HCT116 (cell line): ENCODE measurements around the gene PLEKHA5. TPM values are rescaled to one million over a fixed set of nuclear protein-coding genes. Genes with fewer than 3 reads are reported as not detected.
"Not testable (repeated sequence)": the region's sequence is repeated elsewhere in the genome, so short reads cannot be mapped to it uniquely, and the experiment has no call there.

Source experiments
- ATAC-seq: fragments of 200-7000 bp; cut with Tn5 transposase; 2 replicates; pipeline ENCODE4 v1.9.1; 2020; ENCODE audit warnings: mild to moderate bottlenecking, moderate library complexity
- BruUV-seq: library from RNA; stranded (reverse); fragments of 400-500 nt; replicated peaks from 2 replicates; lab custom pipeline; 2021; lab: Mats Ljungman, UMichigan
- CTCF ChIA-PET: fragments of 300-600 bp; sonication (Branson Sonifier 250); formaldehyde crosslinking; loops from one replicate; lab custom pipeline; 2021; ENCODE audit warnings: antibody characterized with exemption; lab: Charles Lee
- POLR2A ChIA-PET: fragments of 300-600, 350-600 bp; sonication (Branson Sonifier 250); formaldehyde crosslinking; loops from one replicate; lab custom pipeline; 2021; ENCODE audit warnings: antibody characterized with exemption; lab: Charles Lee
- RAD21 ChIA-PET, 2 experiments: fragments of 300-600 bp; sonication (Branson Sonifier 250); formaldehyde crosslinking; loops; one replicate each; lab custom pipeline; 2023; ENCODE audit warnings: low total read pairs in 2 of 2; ENCODE audit not compliant: uncharacterized antibody in 2 of 2, unreplicated experiment in 2 of 2, low non-redundant PET in 1 of 2; lab: Charles Lee
- DNase-seq: peaks from one replicate; pipeline ENCODE4 v3.0.0-alpha.2; 2010; ENCODE audit warnings: low read depth, low spot score
- H2AFZ ChIP-seq: fragments of 200-600 bp; shearing (Covaris generic), sonication (generic); 2 replicates; pipeline ENCODE4 v1.6.1; 2017; ENCODE audit warnings: low read depth, mixed run types, mixed read lengths, antibody characterized with exemption, low read length; ENCODE audit not compliant: poor library complexity, severe bottlenecking
- H3K27ac ChIP-seq: 2 replicates; pipeline ENCODE4 v1.5.1; 2012; ENCODE audit warnings: low read depth, low read length
- H3K27me3 ChIP-seq: fragments of 200-600 bp; sonication (generic); 2 replicates; pipeline ENCODE4 v1.6.1; 2016; ENCODE audit warnings: mixed run types, low read length, mixed read lengths; ENCODE audit not compliant: insufficient read depth
- H3K36me3 ChIP-seq, 2 experiments: fragments of 200-500 bp in 1 of 2; fragments of 200-600 bp in 1 of 2; sonication (Bioruptor generic) in 1 of 2; sonication (generic) in 1 of 2; 2 replicates each; pipeline versions ENCODE4 v1.5.1 to v1.6.1; 2014 to 2016; ENCODE audit warnings: low read length in 2 of 2, inconsistent platforms in 1 of 2, mixed read lengths in 1 of 2, mixed run types in 1 of 2; ENCODE audit not compliant: insufficient read depth in 2 of 2, control insufficient read depth in 1 of 2
- H3K4me1 ChIP-seq, 2 experiments: fragments of 200-600 bp in 1 of 2; sonication (generic) in 1 of 2; 2 replicates each; pipeline versions ENCODE4 v1.5.1 to v1.6.1; 2012 to 2017; ENCODE audit warnings: low read length in 2 of 2, inconsistent platforms in 1 of 2, mild to moderate bottlenecking in 1 of 2, mixed read lengths in 1 of 2, mixed run types in 1 of 2, moderate library complexity in 1 of 2; ENCODE audit not compliant: insufficient read depth in 2 of 2, control insufficient read depth in 1 of 2
- H3K4me2 ChIP-seq: fragments of 200-600 bp; sonication (generic); 2 replicates; pipeline ENCODE4 v1.6.1; 2017; ENCODE audit warnings: mixed run types, low read length, mixed read lengths
- H3K4me3 ChIP-seq, 2 experiments: fragments of 200-600 bp in 1 of 2; sonication (generic) in 1 of 2; replicated peaks in 1 of 2; 2 replicates each; pipeline ENCODE4 v1.5.1; 2011 to 2016; ENCODE audit warnings: low read length in 2 of 2, control low read depth in 1 of 2, low read depth in 1 of 2, mild to moderate bottlenecking in 1 of 2, mixed read lengths in 1 of 2, mixed run types in 1 of 2
- H3K79me2 ChIP-seq: fragments of 200-600 bp; sonication (generic); 2 replicates; pipeline ENCODE4 v1.6.1; 2017; ENCODE audit warnings: mild to moderate bottlenecking, mixed run types, low read length, moderate library complexity, mixed read lengths; ENCODE audit not compliant: insufficient read depth
- H3K9ac ChIP-seq: fragments of 200-600 bp; sonication (generic); 2 replicates; pipeline ENCODE4 v1.6.1; 2016; ENCODE audit warnings: low read length, mixed read lengths
- H3K9me2 ChIP-seq: fragments of 200-600 bp; sonication (generic), shearing (Covaris generic); 2 replicates; pipeline ENCODE4 v1.6.1; 2017; ENCODE audit warnings: mixed run types, mild to moderate bottlenecking, moderate library complexity; ENCODE audit not compliant: insufficient read depth
- H3K9me3 ChIP-seq, 2 experiments: fragments of 200-500 bp in 1 of 2; fragments of 200-600 bp in 1 of 2; sonication (Bioruptor generic) in 1 of 2; sonication (generic) in 1 of 2; 2 replicates each; pipeline ENCODE4 v1.6.1; 2014 to 2017; ENCODE audit warnings: low read length in 2 of 2, mixed read lengths in 2 of 2, inconsistent platforms in 1 of 2, low read depth in 1 of 2, mild to moderate bottlenecking in 1 of 2, mixed run types in 1 of 2, moderate library complexity in 1 of 2; ENCODE audit not compliant: control insufficient read depth in 1 of 2, insufficient read depth in 1 of 2
- H4K20me1 ChIP-seq: fragments of 200-600 bp; sonication (generic), shearing (Covaris generic); 2 replicates; pipeline ENCODE4 v1.6.1; 2017; ENCODE audit warnings: mixed run types, mild to moderate bottlenecking, moderate library complexity; ENCODE audit not compliant: insufficient read depth
- CEBPB ChIP-seq: IDR thresholded peaks from 2 replicates; pipeline ENCODE4 v1.6.1; 2012; ENCODE audit warnings: low read depth
- CTCF ChIP-seq, 3 experiments: fragments of 200-600 bp in 1 of 3; sonication (generic) in 1 of 3; IDR thresholded peaks in 2 of 3; conservative IDR thresholded peaks in 1 of 3; 2 replicates each; pipeline ENCODE4 v1.5.1; 2012 to 2017; ENCODE audit warnings: low read depth in 2 of 3, low read length in 2 of 3, antibody characterized with exemption in 1 of 3, borderline replicate concordance in 1 of 3, control low read depth in 1 of 3, mild to moderate bottlenecking in 1 of 3, mixed read lengths in 1 of 3, mixed run types in 1 of 3, moderate library complexity in 1 of 3; ENCODE audit not compliant: insufficient read depth in 1 of 3
- EGR1 ChIP-seq: IDR thresholded peaks from 2 replicates; pipeline ENCODE4 v1.6.1; 2012; ENCODE audit warnings: low read depth
- ELF1 ChIP-seq: IDR thresholded peaks from 2 replicates; pipeline ENCODE4 v1.6.1; 2012; ENCODE audit warnings: low read depth, borderline replicate concordance
- FOSL1 ChIP-seq: IDR thresholded peaks from 2 replicates; pipeline ENCODE4 v1.6.1; 2012; ENCODE audit warnings: low read depth
- JUND ChIP-seq: IDR thresholded peaks from 2 replicates; pipeline ENCODE4 v1.6.1; 2012
- MAX ChIP-seq: IDR thresholded peaks from 2 replicates; pipeline ENCODE4 v1.6.1; 2012
- POLR2AphosphoS5 ChIP-seq: IDR thresholded peaks from 2 replicates; pipeline ENCODE4 v1.6.1; 2011; ENCODE audit warnings: mild to moderate bottlenecking, low read depth, low read length, moderate library complexity
- SIN3A ChIP-seq: IDR thresholded peaks from 2 replicates; pipeline ENCODE4 v1.6.1; 2012; ENCODE audit warnings: low read depth
- SP1 ChIP-seq: IDR thresholded peaks from 2 replicates; pipeline ENCODE4 v1.6.1; 2012; ENCODE audit warnings: low read depth
- SRF ChIP-seq: IDR thresholded peaks from 2 replicates; pipeline ENCODE4 v1.6.1; 2012; ENCODE audit warnings: low read depth
- TCF7L2 ChIP-seq: IDR thresholded peaks from 2 replicates; pipeline ENCODE4 v1.7.0; 2011; ENCODE audit warnings: borderline replicate concordance, inconsistent platforms; ENCODE audit not compliant: insufficient read depth, insufficient read length; ENCODE audit errors: extremely low read depth
- YY1 ChIP-seq: IDR thresholded peaks from 2 replicates; pipeline ENCODE4 v1.6.1; 2011; ENCODE audit warnings: low read length, low read depth, moderate library complexity, mild to moderate bottlenecking; ENCODE audit not compliant: insufficient replicate concordance; ENCODE audit errors: extremely low read depth
- ZNF274 ChIP-seq: fragments of 200-500 bp; sonication (Bioruptor generic); IDR thresholded peaks from 2 replicates; pipeline ENCODE4 v1.6.1; 2014; ENCODE audit warnings: mild to moderate bottlenecking, low read depth, low read length, inconsistent platforms
- intact Hi-C: fragments of 100-400 bp; cut with micrococcal nuclease; formaldehyde crosslinking; loops from 2 replicates; pipeline ENCODE4 v1.10.0; 2022
- total RNA-seq: library from RNA; stranded (reverse); gene quantifications from one replicate; pipeline ENCODE4 v1.2.1, GENCODE V29; 2021; ENCODE audit not compliant: unreplicated experiment

Gene PLEKHA5
- total RNA-seq, 1 experiment from 2014 or later = 18.9 TPM

DNA sequence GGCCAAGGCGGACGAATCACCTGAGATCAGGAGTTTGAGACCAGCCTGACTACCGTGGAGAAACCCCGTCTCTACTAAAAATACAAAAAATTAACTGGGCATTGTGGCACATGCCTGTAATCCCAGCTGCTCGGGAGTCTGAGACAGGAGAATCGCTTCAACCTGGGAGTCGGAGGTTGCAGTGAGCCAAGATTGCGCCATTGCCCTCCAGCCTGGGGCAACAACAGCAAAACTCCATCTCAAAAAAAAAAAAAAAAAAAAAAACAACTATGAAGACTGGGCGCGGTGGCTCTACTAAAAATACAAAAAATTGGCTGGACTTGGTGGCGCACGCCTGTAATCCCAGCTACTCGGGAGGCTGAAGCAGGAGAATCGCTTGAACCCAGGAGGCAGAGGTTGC lies 176.1 kb downstream of the PLEKHA5 start:
- BruUV-seq, H4K20me1 ChIP-seq, H2AFZ ChIP-seq, H3K9me3 ChIP-seq, H3K27me3 ChIP-seq, RAD21 ChIA-PET, H3K4me1 ChIP-seq, intact Hi-C loops, POLR2A ChIA-PET, H3K4me2 ChIP-seq, H3K4me3 ChIP-seq, DNase-seq, ATAC-seq, H3K27ac ChIP-seq, H3K9ac ChIP-seq, CTCF ChIA-PET, H3K9me2 ChIP-seq, H3K36me3 ChIP-seq, H3K79me2 ChIP-seq: not testable (repeated sequence)

DNA sequence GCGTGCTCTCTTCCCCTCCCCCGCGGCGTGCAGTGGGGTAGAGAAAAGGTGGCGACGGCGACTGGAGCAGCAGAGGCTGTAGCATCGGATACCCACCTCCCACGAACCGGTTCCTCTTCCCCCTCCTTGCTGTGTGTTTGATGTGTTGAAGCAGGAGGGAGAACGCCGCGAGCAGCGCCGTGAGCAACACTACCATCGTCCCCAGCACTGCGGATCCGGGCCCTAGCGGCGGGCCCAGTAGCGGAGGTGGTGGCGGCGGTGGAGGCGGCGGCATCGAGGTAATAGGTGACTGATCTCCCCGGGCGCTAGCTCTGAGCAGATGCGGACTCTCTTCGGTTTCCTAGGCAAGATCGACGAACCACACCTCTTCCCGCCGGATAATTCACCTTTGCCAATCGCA lies 176.8 kb downstream of the PLEKHA5 start:
- Histone ChIP-seq H2AFZ (no peak overlapping the region), H3K27ac (no peak overlapping the region), H4K20me1 (no peaks in the 10 kb centered on the region), H3K9me3 (no peaks in the 10 kb centered on the region), H3K4me3 (no peak overlapping the region), H3K9me2 (no peaks in the 10 kb centered on the region), H3K36me3 (no peaks in the 10 kb centered on the region), H3K27me3 (no peaks in the 10 kb centered on the region), H3K4me1 (no peaks in the 10 kb centered on the region), H3K4me2 (no peak overlapping the region), H3K9ac (no peak overlapping the region), H3K79me2 (no peaks in the 10 kb centered on the region)
- ChIA-PET CTCF (no interaction called here), POLR2A (no interaction called here), RAD21 (no interaction called here)
- TF ChIP-seq ELF1 (no peak), JUND (no peak), CEBPB (no peak), CTCF (IDR thresholded peaks at IDR 0.05 in 2 of 3, conservative IDR thresholded peaks at IDR 0.05 in 1 of 3; ENCODE audit: borderline replicate concordance in 1 of 3, insufficient read depth in 1 of 3, low read depth in 2 of 3, low read length in 2 of 3) (no peak), ZNF274 (no peak), SRF (no peak), YY1 (no peak), EGR1 (no peak), FOSL1 (no peak), MAX (no peak), TCF7L2 (no peak), SP1 (no peak), POLR2AphosphoS5 (no peak), SIN3A (no peak)
- ATAC-seq (no peak), DNase-seq (no peak)
- BruUV-seq = no TSS peak
- intact Hi-C loops = no loop called here
